OCI-LY1 (cell line): ENCODE data around the gene VPREB1.
"Not testable (repeated sequence)": the region's sequence is repeated elsewhere in the genome, so short reads cannot be mapped to it uniquely, and the experiment has no call there.

Source experiments
- CTCF ChIP-seq: fragments of 200-600 bp; sonication (generic), shearing (Covaris generic); IDR thresholded peaks from 2 replicates; pipeline ENCODE4 v1.5.1; 2017; ENCODE audit warnings: mild to moderate bottlenecking, antibody characterized with exemption, low read length, moderate library complexity, mixed read lengths
- EZH2 ChIP-seq: fragments of 200-600 bp; sonication (generic), shearing (Covaris generic); IDR thresholded peaks from 2 replicates; pipeline ENCODE4 v1.8.0; 2017; ENCODE audit warnings: borderline replicate concordance, mixed run types, mild to moderate bottlenecking, antibody characterized with exemption, low read length, moderate library complexity, mixed read lengths

GRCh38 chr22:22270036-22270676, 25.6 kb downstream of the VPREB1 start:
- TF ChIP-seq CTCF, EZH2: not testable (repeated sequence)
